SK-N-SH treated with all-trans-retinoic acid at 6 μM for 48 hours (cell line): ENCODE measurements around the gene SLC16A1.

Source experiments
- ARNTL ChIP-seq: fragments of 450-650 bp; formaldehyde crosslinking; IDR thresholded peaks from 2 replicates; pipeline ENCODE4 v1.5.0; 2020; ENCODE audit warnings: low read depth, mild to moderate bottlenecking, moderate library complexity, borderline replicate concordance
- BACH2 ChIP-seq: fragments of 250-450 bp; sonication (Bioruptor Pico); IDR thresholded peaks from 2 replicates; pipeline ENCODE4 v1.9.0; 2021; ENCODE audit warnings: mild to moderate bottlenecking, borderline replicate concordance
- PPARA ChIP-seq: fragments of 250-450 bp; sonication (Bioruptor Pico); IDR thresholded peaks from 2 replicates; pipeline ENCODE4 v1.5.0; 2020; ENCODE audit warnings: mild to moderate bottlenecking, borderline replicate concordance
- RARB ChIP-seq: fragments of 250-450 bp; sonication (Bioruptor Pico); IDR thresholded peaks from 2 replicates; pipeline ENCODE4 v1.8.0; 2021; ENCODE audit warnings: mild to moderate bottlenecking, moderate library complexity
- TCF4 ChIP-seq: fragments of 250-450 bp; sonication (Bioruptor Pico); IDR thresholded peaks from 2 replicates; pipeline ENCODE4 v1.8.0; 2021; ENCODE audit warnings: mild to moderate bottlenecking, moderate library complexity, borderline replicate concordance
- TOX ChIP-seq: fragments of 250-450 bp; sonication (Bioruptor Pico); IDR thresholded peaks from 2 replicates; pipeline ENCODE4 v1.8.0; 2021; ENCODE audit warnings: mild to moderate bottlenecking, moderate library complexity, borderline replicate concordance
- ZC3H10 ChIP-seq: fragments of 250-450 bp; sonication (Bioruptor Pico); IDR thresholded peaks from 2 replicates; pipeline ENCODE4 v1.5.1; 2021; ENCODE audit warnings: mild to moderate bottlenecking, moderate library complexity
- ZFP3 ChIP-seq: fragments of 250-450 bp; sonication (Bioruptor Pico); IDR thresholded peaks from 2 replicates; pipeline ENCODE4 v1.5.0; 2020; ENCODE audit warnings: mild to moderate bottlenecking, moderate library complexity
- ZFP30 ChIP-seq: fragments of 450-650 bp; formaldehyde crosslinking; IDR thresholded peaks from 2 replicates; pipeline ENCODE4 v1.5.0; 2022; ENCODE audit warnings: mild to moderate bottlenecking, moderate library complexity
- ZNF565 ChIP-seq: fragments of 450-650 bp; formaldehyde crosslinking; conservative IDR thresholded peaks from 2 replicates; pipeline ENCODE4 v1.5.0; 2020; ENCODE audit warnings: low read depth, mild to moderate bottlenecking, moderate library complexity
- TF ChIP-seq, protein P1 (sequence below): fragments of 250-450 bp; sonication (Bioruptor Pico); IDR thresholded peaks from 2 replicates; pipeline ENCODE4 v1.8.0; 2020; ENCODE audit warnings: mild to moderate bottlenecking, moderate library complexity, borderline replicate concordance
- TF ChIP-seq, protein P2 (sequence below): fragments of 250-450 bp; sonication (Bioruptor Pico); IDR thresholded peaks from 2 replicates; pipeline ENCODE4 v1.5.1; 2021; ENCODE audit warnings: mild to moderate bottlenecking, moderate library complexity

DNA sequence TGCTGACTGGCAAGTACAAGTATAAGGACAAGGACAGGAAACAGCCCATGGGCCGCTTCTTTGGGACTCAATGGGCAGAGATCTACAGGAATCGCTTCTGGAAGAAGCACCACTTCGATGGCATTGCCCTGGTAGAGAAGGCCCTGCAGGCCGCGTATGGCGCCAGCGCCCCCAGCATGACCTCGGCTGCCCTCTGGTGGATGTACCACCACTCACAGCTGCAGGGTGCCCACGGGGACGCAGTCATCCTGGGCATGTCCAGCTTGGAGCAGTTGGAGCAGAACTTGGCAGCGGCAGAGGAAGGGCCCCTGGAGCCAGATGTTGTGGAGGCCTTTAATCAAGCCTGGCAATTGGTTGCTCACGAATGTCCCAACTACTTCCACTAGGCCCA, 32.0 kb downstream of the SLC16A1 start:
- TF ChIP-seq, protein P1, sequence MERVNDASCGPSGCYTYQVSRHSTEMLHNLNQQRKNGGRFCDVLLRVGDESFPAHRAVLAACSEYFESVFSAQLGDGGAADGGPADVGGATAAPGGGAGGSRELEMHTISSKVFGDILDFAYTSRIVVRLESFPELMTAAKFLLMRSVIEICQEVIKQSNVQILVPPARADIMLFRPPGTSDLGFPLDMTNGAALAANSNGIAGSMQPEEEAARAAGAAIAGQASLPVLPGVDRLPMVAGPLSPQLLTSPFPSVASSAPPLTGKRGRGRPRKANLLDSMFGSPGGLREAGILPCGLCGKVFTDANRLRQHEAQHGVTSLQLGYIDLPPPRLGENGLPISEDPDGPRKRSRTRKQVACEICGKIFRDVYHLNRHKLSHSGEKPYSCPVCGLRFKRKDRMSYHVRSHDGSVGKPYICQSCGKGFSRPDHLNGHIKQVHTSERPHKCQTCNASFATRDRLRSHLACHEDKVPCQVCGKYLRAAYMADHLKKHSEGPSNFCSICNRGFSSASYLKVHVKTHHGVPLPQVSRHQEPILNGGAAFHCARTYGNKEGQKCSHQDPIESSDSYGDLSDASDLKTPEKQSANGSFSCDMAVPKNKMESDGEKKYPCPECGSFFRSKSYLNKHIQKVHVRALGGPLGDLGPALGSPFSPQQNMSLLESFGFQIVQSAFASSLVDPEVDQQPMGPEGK (CRISPR knock-in tag), result no peak
- TF ChIP-seq TOX (CRISPR knock-in tag), result no peak
- no peak for TF ChIP-seq ARNTL (CRISPR knock-in tag)
- TF ChIP-seq, protein P2, sequence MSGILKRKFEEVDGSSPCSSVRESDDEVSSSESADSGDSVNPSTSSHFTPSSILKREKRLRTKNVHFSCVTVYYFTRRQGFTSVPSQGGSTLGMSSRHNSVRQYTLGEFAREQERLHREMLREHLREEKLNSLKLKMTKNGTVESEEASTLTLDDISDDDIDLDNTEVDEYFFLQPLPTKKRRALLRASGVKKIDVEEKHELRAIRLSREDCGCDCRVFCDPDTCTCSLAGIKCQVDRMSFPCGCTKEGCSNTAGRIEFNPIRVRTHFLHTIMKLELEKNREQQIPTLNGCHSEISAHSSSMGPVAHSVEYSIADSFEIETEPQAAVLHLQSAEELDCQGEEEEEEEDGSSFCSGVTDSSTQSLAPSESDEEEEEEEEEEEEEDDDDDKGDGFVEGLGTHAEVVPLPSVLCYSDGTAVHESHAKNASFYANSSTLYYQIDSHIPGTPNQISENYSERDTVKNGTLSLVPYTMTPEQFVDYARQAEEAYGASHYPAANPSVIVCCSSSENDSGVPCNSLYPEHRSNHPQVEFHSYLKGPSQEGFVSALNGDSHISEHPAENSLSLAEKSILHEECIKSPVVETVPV (CRISPR knock-in tag), result no peak
- no peak for TF ChIP-seq ZC3H10
- TF ChIP-seq RARB (CRISPR knock-in tag), result no peak
- TF ChIP-seq BACH2 (CRISPR knock-in tag), result no peak
- no peak for TF ChIP-seq ZFP3 (CRISPR knock-in tag)
- no peak for TF ChIP-seq ZNF565 (CRISPR knock-in tag)
- TF ChIP-seq TCF4 (CRISPR knock-in tag), result no peak
- TF ChIP-seq ZFP30 (CRISPR knock-in tag), result no peak
- TF ChIP-seq PPARA (CRISPR knock-in tag), result no peak
